Chondrocyte (in vitro differentiated cells): Measurements from ENCODE around the gene SRCAP. TPM values are rescaled to one million over a fixed set of nuclear protein-coding genes. Genes with fewer than 3 reads are reported as not detected.

Source experiments
- DNase-seq: peaks from one replicate; pipeline ENCODE4 v3.0.0; 2021; ENCODE audit warnings: mixed read lengths, low spot score
- H3K27ac Mint-ChIP-seq: one replicate; pipeline ENCODE4 v1.8.0; 2021; ENCODE audit warnings: mild to moderate bottlenecking, moderate library complexity, mixed read lengths; ENCODE audit not compliant: unreplicated experiment
- H3K27me3 Mint-ChIP-seq: 2 replicates; pipeline ENCODE4 v1.8.0; 2021; ENCODE audit warnings: low read depth, mixed read lengths
- H3K36me3 Mint-ChIP-seq: 2 replicates; pipeline ENCODE4 v1.8.0; 2021; ENCODE audit warnings: low read depth, mixed read lengths
- H3K4me1 Mint-ChIP-seq: 2 replicates; pipeline ENCODE4 v1.8.0; 2021; ENCODE audit warnings: low read depth, mild to moderate bottlenecking, mixed read lengths
- H3K4me3 Mint-ChIP-seq: one replicate; pipeline ENCODE4 v1.8.0; 2021; ENCODE audit warnings: mild to moderate bottlenecking, moderate library complexity, mixed read lengths; ENCODE audit not compliant: unreplicated experiment
- H3K9me3 Mint-ChIP-seq: 2 replicates; pipeline ENCODE4 v1.8.0; 2021; ENCODE audit warnings: low read depth, mixed read lengths
- CTCF ChIP-seq: fragments of 200-600 bp; sonication (generic); IDR thresholded peaks from 2 replicates; pipeline ENCODE4 v1.5.0; 2021; ENCODE audit warnings: antibody characterized with exemption, mild to moderate bottlenecking, moderate library complexity
- total RNA-seq: library from RNA; stranded (reverse); gene quantifications from 3 replicates; pipeline ENCODE4 v1.2.1, GENCODE V29; 2021

Gene SRCAP
- total RNA-seq, 1 donor from 2014 or later, result 49.2 TPM

- no peak for TF ChIP-seq CTCF
- no peak for DNase-seq
- Mint-ChIP-seq H3K36me3 (peaks cover 31% of the 10 kb centered on the region), H3K4me3 (no peak overlapping the region), H3K4me1 (peaks cover 20% of the 10 kb centered on the region), H3K27me3 (no peaks in the 10 kb centered on the region), H3K27ac (peak overlapping the region; percentile 36), H3K9me3 (no peaks in the 10 kb centered on the region)
Observed at GRCh38 chr16:30771726-30772125, 72.8 kb downstream of the SRCAP start.

- Mint-ChIP-seq H3K36me3 (peaks cover 20% of the 10 kb centered on the region), H3K4me3 (no peak overlapping the region), H3K9me3 (no peaks in the 10 kb centered on the region), H3K27ac (no peak overlapping the region), H3K4me1 (peaks cover 35% of the 10 kb centered on the region), H3K27me3 (no peaks in the 10 kb centered on the region)
- no peak for DNase-seq
- TF ChIP-seq CTCF, result no peak
Observed at GRCh38 chr16:30773826-30774225, 74.9 kb downstream of the SRCAP start.

- Mint-ChIP-seq H3K4me3 (peak overlapping the region; percentile 91), H3K9me3 (no peaks in the 10 kb centered on the region), H3K36me3 (peaks cover 16% of the 10 kb centered on the region), H3K27me3 (no peaks in the 10 kb centered on the region), H3K27ac (peak overlapping the region; percentile 96), H3K4me1 (peaks cover 37% of the 10 kb centered on the region)
- DNase-seq, result no peak
- TF ChIP-seq CTCF, result no peak
Observed at GRCh38 chr16:30774367-30775130, 75.6 kb downstream of the SRCAP start.

GRCh38 chr16:30775131-30775391 is 76.1 kb downstream of the SRCAP start:
- peaks cover 37% of the 10 kb centered on the region for H3K4me1 Mint-ChIP-seq
- peak overlapping the region; percentile 91 for H3K4me3 Mint-ChIP-seq
- H3K27me3 Mint-ChIP-seq, result no peaks in the 10 kb centered on the region
- no peak for TF ChIP-seq CTCF
- H3K9me3 Mint-ChIP-seq, result no peaks in the 10 kb centered on the region
- DNase-seq, result no peak
- H3K36me3 Mint-ChIP-seq, result peaks cover 14% of the 10 kb centered on the region
- H3K27ac Mint-ChIP-seq, result peak overlapping the region; percentile 96

GRCh38 chr16:30775392-30776188 is 76.6 kb downstream of the SRCAP start:
- Mint-ChIP-seq H3K9me3 (no peaks in the 10 kb centered on the region), H3K27ac (peak overlapping the region; percentile 96), H3K27me3 (no peaks in the 10 kb centered on the region), H3K36me3 (peaks cover 14% of the 10 kb centered on the region), H3K4me3 (peak overlapping the region; percentile 91), H3K4me1 (peaks cover 37% of the 10 kb centered on the region)
- TF ChIP-seq CTCF, result no peak
- DNase-seq, result no peak
